Immature natural killer cell (primary cell): ENCODE results near the gene PLA2G1B. TPM values are rescaled to one million over a fixed set of nuclear protein-coding genes. Genes with fewer than 3 reads are reported as not detected.
A peak's percentile ranks its signal among the peaks of the same experiment; 100 is the strongest.

Experiments
- DNase-seq, 3 donors: peaks; one replicate each; pipeline ENCODE4 v3.0.0; 2022; ENCODE audit warnings: mixed read lengths in 1 of 3
- H3K27ac Mint-ChIP-seq, 6 donors: one replicate each; pipeline ENCODE4 v1.8.0; 2020; ENCODE audit warnings: mixed read lengths in 6 of 6, mild to moderate bottlenecking in 5 of 6, inconsistent platforms in 4 of 6, moderate library complexity in 3 of 6
- H3K27me3 Mint-ChIP-seq, 3 donors: one replicate each; pipeline ENCODE4 v1.8.0; 2020 to 2021; ENCODE audit warnings: low read depth in 3 of 3, mild to moderate bottlenecking in 3 of 3, mixed read lengths in 3 of 3, moderate library complexity in 3 of 3, inconsistent platforms in 1 of 3
- H3K36me3 Mint-ChIP-seq, 3 donors: one replicate each; pipeline ENCODE4 v1.8.0; 2020; ENCODE audit warnings: mixed read lengths in 3 of 3, inconsistent platforms in 2 of 3, mild to moderate bottlenecking in 2 of 3
- H3K4me1 Mint-ChIP-seq, 2 donors: one replicate each; pipeline ENCODE4 v1.8.0; 2020; ENCODE audit warnings: inconsistent platforms in 2 of 2, mild to moderate bottlenecking in 2 of 2, mixed read lengths in 2 of 2, moderate library complexity in 1 of 2
- H3K4me3 Mint-ChIP-seq, 5 donors: one replicate each; pipeline ENCODE4 v1.8.0; 2020; ENCODE audit warnings: mild to moderate bottlenecking in 5 of 5, mixed read lengths in 5 of 5, inconsistent platforms in 3 of 5, moderate library complexity in 3 of 5
- H3K9me3 Mint-ChIP-seq, 6 donors: one replicate each; pipeline ENCODE4 v1.8.0; 2020; ENCODE audit warnings: mild to moderate bottlenecking in 6 of 6, mixed read lengths in 6 of 6, inconsistent platforms in 4 of 6, moderate library complexity in 3 of 6
- polyA plus RNA-seq, 3 donors: library from polyadenylated mRNA; unstranded; fragments of 300-500 nt; fragmentation: Illumina TruSeq; gene quantifications; one replicate each; pipeline ENCODE4 v1.2.3, GENCODE V29; 2021

PLA2G1B gene
- under 1 TPM in 1 of 3 donors, not detected in 2; 0.76 TPM for polyA plus RNA-seq

- Mint-ChIP-seq H3K27ac (no peak within 1 kb of the TSS), H3K4me3 (no peak within 1 kb of the TSS), H3K36me3 (no peaks in the 10 kb centered on the region), H3K27me3 (peaks cover 0 to 11% (median 2%) of the 10 kb centered on the region in 3 donors), H3K4me1 (peaks cover 7 to 11% of the 10 kb centered on the region in 2 donors), H3K9me3 (no peaks in the 10 kb centered on the region)
- DNase-seq = no peak
These were observed at the start of gene PLA2G1B for GRCh38 chr12:120327593-120327992. Gene PLA2G1B (minus strand): TSS chr12:120327779. CDS start chr12:120327753, 26 bp downstream.

GRCh38 chr12:120376934-120377572 lies 49.5 kb upstream of the PLA2G1B start:
- no peaks in the 10 kb centered on the region for H3K36me3 Mint-ChIP-seq
- H3K4me1 Mint-ChIP-seq = no peaks in the 10 kb centered on the region
- peaks cover 7 to 38% (median 14%) of the 10 kb centered on the region in 3 donors for H3K27me3 Mint-ChIP-seq
- H3K27ac Mint-ChIP-seq = no peak overlapping the region
- DNase-seq = no peak
- no peak overlapping the region for H3K4me3 Mint-ChIP-seq
- H3K9me3 Mint-ChIP-seq = no peaks in the 10 kb centered on the region

GRCh38 chr12:120376416-120376815 lies 48.8 kb upstream of the PLA2G1B start:
- DNase-seq = no peak
- peaks cover 7 to 36% (median 14%) of the 10 kb centered on the region in 3 donors for H3K27me3 Mint-ChIP-seq
- no peak overlapping the region for H3K27ac Mint-ChIP-seq
- no peaks in the 10 kb centered on the region for H3K9me3 Mint-ChIP-seq
- no peaks in the 10 kb centered on the region for H3K36me3 Mint-ChIP-seq
- H3K4me3 Mint-ChIP-seq = no peak overlapping the region
- H3K4me1 Mint-ChIP-seq = no peaks in the 10 kb centered on the region

DNA sequence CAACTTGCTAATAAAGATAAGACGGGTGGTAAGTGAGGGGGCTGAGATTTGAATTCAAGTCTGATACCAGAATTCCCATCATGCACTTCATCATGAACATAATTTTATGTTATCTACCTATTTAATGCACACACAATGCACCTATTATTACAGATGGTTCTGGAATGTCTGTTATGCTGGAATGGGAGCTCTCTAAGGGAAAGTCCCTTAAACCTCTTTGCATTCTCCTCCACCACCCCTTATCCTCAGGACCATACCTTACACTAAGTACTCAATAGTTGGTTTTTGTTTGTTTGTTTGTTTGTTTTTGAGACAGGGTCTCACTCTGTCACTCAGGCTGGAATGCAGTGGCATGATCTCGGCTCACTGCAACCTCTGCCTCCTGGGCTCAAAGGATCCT lies 48.4 kb upstream of the PLA2G1B start:
- Mint-ChIP-seq H3K9me3 (no peaks in the 10 kb centered on the region), H3K27ac (no peak overlapping the region), H3K27me3 (peaks cover 11 to 39% (median 18%) of the 10 kb centered on the region in 3 donors), H3K4me3 (no peak overlapping the region), H3K4me1 (no peaks in the 10 kb centered on the region), H3K36me3 (no peaks in the 10 kb centered on the region)
- no peak for DNase-seq

DNA sequence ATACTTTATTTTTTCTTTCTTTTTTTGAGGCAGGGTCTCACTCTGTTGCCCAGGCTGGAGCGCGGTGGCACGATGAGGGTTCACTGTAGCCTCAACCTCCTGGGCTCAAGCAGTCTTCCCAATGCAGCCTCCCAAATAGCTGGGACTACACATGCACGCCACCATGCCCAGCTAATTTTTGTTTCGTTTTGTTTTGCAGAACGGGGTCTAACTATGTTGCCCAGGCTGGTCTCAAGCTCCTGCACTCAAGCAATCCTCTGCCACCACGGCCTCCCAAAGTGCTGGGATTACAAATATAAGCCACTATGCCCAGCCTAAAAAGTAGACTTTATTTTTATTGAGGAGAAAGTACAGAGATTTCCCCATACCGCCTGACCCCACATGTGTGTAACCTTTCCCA lies 46.1 kb upstream of the PLA2G1B start:
- Mint-ChIP-seq H3K4me3 (no peak overlapping the region), H3K36me3 (no peaks in the 10 kb centered on the region), H3K27me3 (peaks cover 21 to 48% (median 23%) of the 10 kb centered on the region in 3 donors), H3K27ac (no peak overlapping the region), H3K4me1 (peaks cover 0 to 6% of the 10 kb centered on the region in 2 donors), H3K9me3 (no peaks in the 10 kb centered on the region)
- DNase-seq = no peak

GRCh38 chr12:120370343-120371243 lies 43.0 kb upstream of the PLA2G1B start:
- DNase-seq = no peak
- Mint-ChIP-seq H3K36me3 (no peaks in the 10 kb centered on the region), H3K4me3 (peak overlapping the region; percentile 7 to 72 (median 56)), H3K9me3 (no peaks in the 10 kb centered on the region), H3K27me3 (peaks cover 20 to 57% (median 29%) of the 10 kb centered on the region in 3 donors), H3K4me1 (peaks cover 0 to 10% of the 10 kb centered on the region in 2 donors), H3K27ac (no peak overlapping the region)

DNA sequence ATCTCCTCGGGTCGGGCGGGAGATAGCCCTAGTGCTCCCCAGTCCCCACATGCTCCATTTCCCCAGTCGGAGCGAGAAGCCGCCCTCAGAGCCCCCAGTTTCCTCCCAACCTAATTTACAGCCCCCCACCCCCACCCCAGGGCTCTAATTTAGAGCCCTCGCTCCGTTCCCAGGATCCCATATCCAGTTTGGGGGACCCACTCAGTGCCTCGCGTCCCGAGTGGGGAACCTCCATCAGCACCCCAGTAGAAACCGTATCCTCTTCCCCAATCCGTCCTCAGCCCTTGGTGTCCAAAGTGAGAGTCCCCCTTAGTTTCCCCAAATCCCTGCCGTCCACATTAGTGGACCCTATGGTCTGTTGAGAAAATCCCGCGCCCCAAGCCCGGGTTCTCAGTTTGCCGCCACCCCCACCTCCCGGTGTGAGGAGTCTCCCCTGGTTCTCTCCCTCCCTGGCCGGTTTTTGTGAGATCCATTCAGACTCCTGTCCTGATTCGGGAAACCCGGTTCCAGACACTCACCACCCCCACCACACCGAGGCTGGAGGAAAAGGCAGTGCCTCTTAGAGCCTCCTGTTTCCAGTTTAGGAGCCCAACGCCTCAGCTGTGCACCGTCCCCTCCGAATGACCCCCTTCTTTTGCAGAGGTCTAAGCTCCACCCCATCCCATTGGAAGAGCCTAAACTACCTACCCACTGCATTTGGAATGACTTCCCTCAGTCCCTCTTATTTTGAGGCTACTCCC lies 42.2 kb upstream of the PLA2G1B start:
- Mint-ChIP-seq H3K27me3 (peaks cover 21 to 52% (median 30%) of the 10 kb centered on the region in 3 donors), H3K4me3 (peak overlapping the region; percentile 27 to 72 (median 71)), H3K4me1 (peaks cover 0 to 10% of the 10 kb centered on the region in 2 donors), H3K27ac (no peak overlapping the region), H3K9me3 (no peaks in the 10 kb centered on the region), H3K36me3 (no peaks in the 10 kb centered on the region)
- DNase-seq = no peak

DNA sequence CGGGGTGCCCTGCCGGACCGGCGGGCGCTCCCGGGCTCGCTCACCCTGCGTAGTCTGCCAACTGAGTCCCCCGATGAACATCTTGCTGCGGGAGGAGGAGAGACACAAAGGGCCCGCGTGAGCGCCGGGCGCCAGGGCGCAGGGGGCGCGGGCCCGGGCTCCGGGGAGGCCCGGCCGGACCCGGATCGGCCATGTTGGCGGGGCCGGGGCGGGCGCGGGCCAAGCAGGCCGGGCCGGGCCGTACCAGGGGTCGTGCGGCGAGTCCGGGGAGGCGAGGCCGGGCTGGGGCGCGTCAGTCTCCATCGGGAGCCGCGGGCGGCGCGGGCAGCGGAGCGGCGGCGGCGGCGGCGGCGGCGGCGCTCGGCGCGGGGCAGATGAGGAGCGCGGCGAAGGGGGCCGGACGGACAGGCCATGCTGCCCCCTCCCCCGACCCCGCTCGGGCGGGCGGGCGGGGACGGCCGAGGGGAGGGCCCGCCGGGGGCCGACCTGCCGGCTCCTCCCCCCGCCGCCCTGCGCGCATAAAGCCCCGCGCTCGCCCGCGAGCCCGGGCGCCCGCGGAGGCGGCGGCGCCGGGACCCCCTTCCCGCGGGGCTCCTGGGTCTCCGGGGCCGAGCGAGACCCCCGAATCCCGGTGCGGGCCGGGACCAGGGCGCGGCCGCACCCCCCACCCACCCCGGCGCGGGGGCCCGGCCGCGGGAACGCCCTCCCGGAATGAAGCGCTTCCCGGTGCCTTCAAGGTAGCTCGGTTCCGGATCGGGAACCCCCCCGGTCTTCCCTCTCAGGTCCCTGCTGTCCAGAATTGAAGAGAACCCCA lies 41.4 kb upstream of the PLA2G1B start, which contains the start of gene MSI1:
Gene MSI1 (minus strand): TSS at position 376 of the 814 bp plus-strand sequence. CDS start 73 bp downstream, at position 303.
- DNase-seq = no peak
- H3K4me1 Mint-ChIP-seq = peaks cover 0 to 10% of the 10 kb centered on the region in 2 donors
- peak within 1 kb of the TSS; percentile 27 to 72 (median 71) for H3K4me3 Mint-ChIP-seq
- H3K27ac Mint-ChIP-seq = no peak within 1 kb of the TSS
- H3K36me3 Mint-ChIP-seq = no peaks in the 10 kb centered on the region
- H3K27me3 Mint-ChIP-seq = peaks cover 28 to 52% (median 28%) of the 10 kb centered on the region in 3 donors
- H3K9me3 Mint-ChIP-seq = no peaks in the 10 kb centered on the region

DNA sequence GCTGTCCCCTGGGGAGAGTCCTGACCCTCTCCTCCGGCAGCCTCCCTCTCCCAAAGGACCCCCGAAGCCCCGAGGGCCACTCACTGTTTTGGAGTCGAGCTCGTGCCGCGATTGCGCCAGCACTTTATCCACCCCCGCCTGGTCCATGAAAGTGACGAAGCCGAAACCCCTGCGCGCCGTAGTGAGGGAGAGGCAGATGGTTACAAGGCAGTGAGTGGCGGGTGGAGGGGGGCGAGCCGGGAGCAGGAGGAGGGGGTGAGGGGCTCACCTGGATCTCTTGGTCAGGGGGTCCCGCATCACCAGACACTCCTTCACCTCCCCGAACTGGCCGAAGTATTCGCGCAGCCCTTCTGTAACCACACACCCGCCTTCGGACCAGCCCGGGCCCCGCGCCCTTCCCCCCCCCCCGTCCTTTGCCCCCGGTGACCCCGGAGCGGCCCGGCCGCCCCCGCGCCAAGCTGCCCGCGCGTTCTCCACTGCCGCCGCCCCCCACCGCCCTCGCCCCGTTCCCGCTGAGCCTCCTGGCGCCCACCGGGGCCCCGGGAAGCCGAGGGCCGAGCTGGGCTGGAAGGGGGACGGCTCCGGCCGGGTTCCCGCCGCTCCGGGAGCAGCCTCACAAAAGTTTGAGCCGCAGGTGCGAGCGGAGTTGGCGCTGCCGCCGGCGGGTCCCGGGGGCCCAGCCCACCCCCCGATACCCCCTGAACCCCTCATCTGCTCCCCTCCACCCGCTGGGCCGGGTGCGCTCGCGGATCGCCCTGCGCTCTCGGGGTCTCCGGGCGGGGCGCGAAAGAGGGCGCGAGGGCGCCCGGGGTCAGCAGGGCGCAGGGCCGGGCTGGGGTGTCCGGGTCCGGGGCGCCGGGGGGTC lies 40.6 kb upstream of the PLA2G1B start:
- H3K9me3 Mint-ChIP-seq = no peaks in the 10 kb centered on the region
- peaks cover 28 to 53% (median 31%) of the 10 kb centered on the region in 3 donors for H3K27me3 Mint-ChIP-seq
- no peak for DNase-seq
- peaks cover 0 to 10% of the 10 kb centered on the region in 2 donors for H3K4me1 Mint-ChIP-seq
- H3K36me3 Mint-ChIP-seq = no peaks in the 10 kb centered on the region
- no peak overlapping the region for H3K27ac Mint-ChIP-seq
- H3K4me3 Mint-ChIP-seq = peak overlapping the region in 2 of 5 donors; percentile 26 to 59

GRCh38 chr12:120367233-120367923 lies 39.8 kb upstream of the PLA2G1B start:
- Mint-ChIP-seq H3K27ac (no peak overlapping the region), H3K27me3 (peaks cover 28 to 50% (median 32%) of the 10 kb centered on the region in 3 donors), H3K4me3 (peak overlapping the region; percentile 18 to 59 (median 27)), H3K36me3 (no peaks in the 10 kb centered on the region), H3K4me1 (peaks cover 0 to 10% of the 10 kb centered on the region in 2 donors), H3K9me3 (no peaks in the 10 kb centered on the region)
- no peak for DNase-seq

DNA sequence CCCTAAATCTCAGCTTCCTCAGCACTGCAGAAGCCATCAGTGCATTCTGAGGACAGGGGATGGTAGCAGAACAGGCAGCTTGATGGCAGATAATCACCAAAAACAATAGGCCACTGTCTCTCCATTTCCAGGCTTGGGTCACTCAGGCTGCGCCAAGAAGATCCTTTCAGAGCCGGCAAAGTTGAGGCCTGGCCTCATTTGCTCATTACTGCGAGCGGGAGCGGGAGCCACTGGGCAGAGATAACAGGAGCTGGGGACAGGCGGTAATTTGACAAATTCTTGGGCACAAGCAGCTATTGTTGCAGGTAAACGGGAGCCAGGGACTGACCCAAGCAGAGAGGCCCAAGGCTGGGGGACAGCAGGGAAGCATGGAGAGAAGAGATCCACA lies 39.3 kb upstream of the PLA2G1B start:
- H3K4me3 Mint-ChIP-seq = peak overlapping the region in 3 of 5 donors; percentile 15 to 46 (median 29)
- H3K36me3 Mint-ChIP-seq = no peaks in the 10 kb centered on the region
- peaks cover 31 to 50% (median 33%) of the 10 kb centered on the region in 3 donors for H3K27me3 Mint-ChIP-seq
- H3K9me3 Mint-ChIP-seq = no peaks in the 10 kb centered on the region
- H3K27ac Mint-ChIP-seq = no peak overlapping the region
- DNase-seq = no peak
- H3K4me1 Mint-ChIP-seq = peaks cover 0 to 10% of the 10 kb centered on the region in 2 donors

- Mint-ChIP-seq H3K36me3 (no peaks in the 10 kb centered on the region), H3K27ac (no peak overlapping the region)
These were observed 38.7 kb upstream of the PLA2G1B start for GRCh38 chr12:120366341-120366705.

More at GRCh38 chr12:120366341-120366705, 38.7 kb upstream of the PLA2G1B start:
- Mint-ChIP-seq H3K27me3 (peaks cover 30 to 48% (median 32%) of the 10 kb centered on the region in 3 donors), H3K4me3 (peak overlapping the region in 1 of 5 donors; percentile 10), H3K9me3 (no peaks in the 10 kb centered on the region), H3K4me1 (peaks cover 0 to 10% of the 10 kb centered on the region in 2 donors)
- DNase-seq = no peak
